Colonic mucosa (tissue), 4 donors: ENCODE measurements around the gene TMEM131. TPM values are rescaled to one million over a fixed set of nuclear protein-coding genes. Genes with fewer than 3 reads are reported as not detected.

Experiments used
- DNase-seq: peaks from one replicate; pipeline ENCODE4 v3.0.0-alpha.2; 2020
- H3K27ac ChIP-seq: fragments of 200-600 bp; one replicate; pipeline ENCODE4 v1.8.0; 2021
- H3K27me3 ChIP-seq: fragments of 200-600 bp; one replicate; pipeline ENCODE4 v1.8.0; 2021
- H3K36me3 ChIP-seq: fragments of 200-600 bp; one replicate; pipeline ENCODE4 v1.8.0; 2021
- H3K4me1 ChIP-seq: fragments of 200-600 bp; one replicate; pipeline ENCODE4 v1.8.0; 2021; ENCODE audit warnings: mild to moderate bottlenecking
- H3K4me3 ChIP-seq: fragments of 200-600 bp; one replicate; pipeline ENCODE4 v1.8.0; 2021
- H3K9ac ChIP-seq, 2 donors: one replicate each; pipeline ENCODE4 v1.7.0; 2013; ENCODE audit warnings: control low read depth in 2 of 2, low read depth in 2 of 2, low read length in 2 of 2
- H3K9me3 ChIP-seq: fragments of 200-600 bp; one replicate; pipeline ENCODE4 v1.8.0; 2021
- intact Hi-C: fragments of 100-400 bp; cut with DNase I; formaldehyde crosslinking; loops from one replicate; pipeline ENCODE4 v1.14.1; 2022
- total RNA-seq, 2 donors: library from RNA; stranded (reverse); fragmentation: NEBNext Ultra II Directional in 1 of 2; extraction: Animal tissue kit (Norgen Biotek cat#: 25700) in 1 of 2; gene quantifications; one replicate each; pipeline ENCODE4 v1.2.1, GENCODE V29; 2021
- TF ChIP-seq, protein P1 (sequence below): fragments of 200-600 bp; IDR thresholded peaks from one replicate; pipeline ENCODE4 v1.8.0; 2022; ENCODE audit warnings: antibody characterized with exemption, mild to moderate bottlenecking
- donor health status: healthy.
- donor health status: DM: no; HTN: no; CAD: no.
- donor health status: DM: no; HTN: no; CAD: no.

The TMEM131 gene
- total RNA-seq, 2 donors from 2014 or later = 52.4 to 60.8 TPM

GRCh38 chr2:97935719-97936161 is 60.0 kb downstream of the TMEM131 start:
- Histone ChIP-seq H3K9ac (no peak overlapping the region), H3K4me1 (no peaks in the 10 kb centered on the region), H3K9me3 (no peaks in the 10 kb centered on the region), H3K27me3 (no peaks in the 10 kb centered on the region), H3K4me3 (no peak overlapping the region), H3K36me3 (no peaks in the 10 kb centered on the region), H3K27ac (no peak overlapping the region)
- intact Hi-C loops = no loop called here
- DNase-seq = no peak
- TF ChIP-seq, protein P1, sequence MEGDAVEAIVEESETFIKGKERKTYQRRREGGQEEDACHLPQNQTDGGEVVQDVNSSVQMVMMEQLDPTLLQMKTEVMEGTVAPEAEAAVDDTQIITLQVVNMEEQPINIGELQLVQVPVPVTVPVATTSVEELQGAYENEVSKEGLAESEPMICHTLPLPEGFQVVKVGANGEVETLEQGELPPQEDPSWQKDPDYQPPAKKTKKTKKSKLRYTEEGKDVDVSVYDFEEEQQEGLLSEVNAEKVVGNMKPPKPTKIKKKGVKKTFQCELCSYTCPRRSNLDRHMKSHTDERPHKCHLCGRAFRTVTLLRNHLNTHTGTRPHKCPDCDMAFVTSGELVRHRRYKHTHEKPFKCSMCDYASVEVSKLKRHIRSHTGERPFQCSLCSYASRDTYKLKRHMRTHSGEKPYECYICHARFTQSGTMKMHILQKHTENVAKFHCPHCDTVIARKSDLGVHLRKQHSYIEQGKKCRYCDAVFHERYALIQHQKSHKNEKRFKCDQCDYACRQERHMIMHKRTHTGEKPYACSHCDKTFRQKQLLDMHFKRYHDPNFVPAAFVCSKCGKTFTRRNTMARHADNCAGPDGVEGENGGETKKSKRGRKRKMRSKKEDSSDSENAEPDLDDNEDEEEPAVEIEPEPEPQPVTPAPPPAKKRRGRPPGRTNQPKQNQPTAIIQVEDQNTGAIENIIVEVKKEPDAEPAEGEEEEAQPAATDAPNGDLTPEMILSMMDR = no peak

DNA sequence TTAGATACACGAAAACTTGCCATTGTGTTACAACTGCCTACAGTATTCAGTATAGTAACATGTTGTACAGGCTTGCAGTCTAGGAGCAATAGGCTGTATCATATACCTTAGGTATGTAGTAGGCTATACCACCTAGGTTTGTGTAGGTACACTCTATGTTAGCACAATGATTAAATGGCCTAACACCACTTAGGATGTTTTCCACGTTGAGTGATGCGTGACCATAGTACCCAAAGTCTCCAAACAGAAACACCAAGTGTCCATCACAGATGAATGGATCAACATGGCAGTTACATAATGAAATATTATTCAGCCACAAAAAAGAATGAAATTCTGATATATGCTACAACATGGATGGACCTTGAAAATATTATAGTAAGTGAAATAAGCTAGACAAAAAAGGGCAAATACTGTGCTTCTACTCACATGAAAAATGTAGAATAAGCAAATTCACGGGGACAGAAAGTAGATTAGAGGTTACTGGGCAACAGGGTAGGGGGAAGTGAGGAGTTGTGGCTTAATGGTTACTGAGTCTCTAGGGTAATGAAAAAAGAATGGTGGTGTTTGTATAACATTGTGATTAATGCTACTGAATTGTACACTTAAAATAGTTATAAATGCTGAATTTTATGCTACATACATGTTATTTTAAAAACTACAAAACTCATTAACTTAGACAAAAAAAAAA is 62.6 kb downstream of the TMEM131 start:
- Histone ChIP-seq H3K4me1 (no peaks in the 10 kb centered on the region), H3K9ac (no peak overlapping the region), H3K27ac (no peak overlapping the region), H3K4me3 (no peak overlapping the region), H3K9me3 (no peaks in the 10 kb centered on the region), H3K27me3 (no peaks in the 10 kb centered on the region), H3K36me3 (no peaks in the 10 kb centered on the region)
- TF ChIP-seq, protein P1 = no peak
- intact Hi-C loops = no loop called here
- DNase-seq = no peak

- Histone ChIP-seq H3K9me3 (no peaks in the 10 kb centered on the region), H3K9ac (no peak overlapping the region), H3K27ac (no peak overlapping the region), H3K4me1 (no peaks in the 10 kb centered on the region), H3K27me3 (no peaks in the 10 kb centered on the region), H3K36me3 (no peaks in the 10 kb centered on the region), H3K4me3 (no peak overlapping the region)
- TF ChIP-seq, protein P1 = no peak
- no peak for DNase-seq
- intact Hi-C loops = no loop called here
Measured at GRCh38 chr2:97931858-97932225, 63.9 kb downstream of the TMEM131 start.

DNA sequence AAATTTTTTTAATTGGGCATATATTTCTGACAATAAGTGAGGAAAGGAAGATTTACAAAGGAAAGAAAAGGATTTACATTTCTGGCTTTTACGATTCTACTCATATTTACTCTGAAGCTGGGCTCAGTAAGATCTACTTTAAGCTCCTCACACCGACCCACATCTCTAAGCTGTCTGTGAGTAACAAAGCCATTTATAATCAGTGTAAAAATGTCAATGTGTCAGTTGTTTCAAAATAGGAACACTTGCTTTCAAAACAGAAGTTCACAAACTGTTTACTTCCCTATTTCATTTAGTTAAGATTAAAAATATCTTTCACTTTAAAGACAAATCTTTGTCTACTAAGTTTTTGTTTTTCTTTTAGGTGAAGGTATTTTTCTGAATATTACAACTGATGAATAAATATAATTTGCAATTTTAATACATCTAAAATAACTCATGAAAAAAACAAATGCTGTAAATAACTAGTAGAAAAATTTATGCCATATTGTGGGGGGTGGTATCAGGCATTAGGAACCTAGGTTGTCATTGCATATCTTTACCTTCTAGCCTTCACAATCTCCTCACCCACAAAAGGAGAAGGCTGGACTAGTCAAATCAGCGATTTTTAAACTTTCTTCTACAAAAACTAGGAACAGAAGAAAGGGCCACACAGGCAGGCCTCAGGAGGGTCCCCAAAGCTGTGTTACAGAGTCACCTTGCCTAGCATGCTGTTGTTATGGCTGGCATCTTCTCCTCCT is 64.5 kb downstream of the TMEM131 start:
- H3K9me3 ChIP-seq = no peaks in the 10 kb centered on the region
- no peaks in the 10 kb centered on the region for H3K27me3 ChIP-seq
- no peak overlapping the region for H3K9ac ChIP-seq
- H3K27ac ChIP-seq = no peak overlapping the region
- no peak for DNase-seq
- TF ChIP-seq, protein P1 = no peak
- H3K4me3 ChIP-seq = no peak overlapping the region
- intact Hi-C loops = no loop called here
- no peaks in the 10 kb centered on the region for H3K36me3 ChIP-seq
- H3K4me1 ChIP-seq = no peaks in the 10 kb centered on the region

- TF ChIP-seq, protein P1 = no peak
- Histone ChIP-seq H3K27ac (no peak overlapping the region), H3K9me3 (no peaks in the 10 kb centered on the region), H3K36me3 (peaks cover 4% of the 10 kb centered on the region), H3K4me3 (no peak overlapping the region), H3K9ac (no peak overlapping the region), H3K27me3 (no peaks in the 10 kb centered on the region), H3K4me1 (no peaks in the 10 kb centered on the region)
- no peak for DNase-seq
- intact Hi-C loops = no loop called here
Measured at GRCh38 chr2:97928591-97928990, 67.2 kb downstream of the TMEM131 start.
